Ascending aorta (tissue), 2 donors: Measurements from ENCODE around the gene PCBP4. TPM values are rescaled to one million over a fixed set of nuclear protein-coding genes. Genes with fewer than 3 reads are reported as not detected.
A peak's percentile ranks its signal among the peaks of the same experiment; 100 is the strongest.
"Not testable (repeated sequence)": the region's sequence is repeated elsewhere in the genome, so short reads cannot be mapped to it uniquely, and the experiment has no call there.

Experiments
- DNase-seq, 2 donors: peaks; one replicate each; pipeline ENCODE4 v3.0.0-alpha.2; 2019; ENCODE audit warnings: low spot score in 2 of 2
- H3K27ac ChIP-seq, 2 donors: fragments of 200-600 bp; sonication (generic); one replicate each; pipeline ENCODE4 v1.5.1; 2016 to 2017; ENCODE audit warnings: mild to moderate bottlenecking in 1 of 2
- H3K27me3 ChIP-seq: fragments of 200-600 bp; sonication (generic); one replicate; pipeline ENCODE4 v1.5.1; 2017
- H3K36me3 ChIP-seq, 2 donors: fragments of 200-600 bp; sonication (generic); one replicate each; pipeline ENCODE4 v1.5.1; 2016
- H3K4me1 ChIP-seq, 2 donors: fragments of 200-600 bp; sonication (generic); one replicate each; pipeline ENCODE4 v1.5.1; 2016 to 2017; ENCODE audit warnings: mild to moderate bottlenecking in 1 of 2
- H3K4me3 ChIP-seq, 2 donors: fragments of 200-600 bp; sonication (generic); one replicate each; pipeline ENCODE4 v1.5.1; 2016 to 2017; ENCODE audit warnings: mild to moderate bottlenecking in 1 of 2
- H3K9me3 ChIP-seq, 2 donors: fragments of 200-600 bp; sonication (generic); one replicate each; pipeline ENCODE4 v1.5.1; 2016
- CTCF ChIP-seq, 3 experiments: fragments of 200-600 bp in 2 of 3; fragments of 450-650 bp in 1 of 3; sonication (generic) in 2 of 3; IDR thresholded peaks; one replicate each; pipeline ENCODE4 v1.5.1; 2016 to 2019; ENCODE audit warnings: antibody characterized with exemption in 3 of 3, mild to moderate bottlenecking in 1 of 3, moderate library complexity in 1 of 3
- intact Hi-C: fragments of 100-400 bp; cut with DNase I; formaldehyde crosslinking; loops from one replicate; pipeline ENCODE4 v1.15.1; 2023
- total RNA-seq: library from RNA; depleted of rRNA; stranded (reverse); fragments of >200 nt; gene quantifications from one replicate; pipeline ENCODE4 v1.1.0, GENCODE V29; 2016

The PCBP4 gene
- total RNA-seq, 1 donor from 2014 or later, result 256 TPM

GRCh38 chr3:51994530-51994929 is 27.3 kb upstream of the PCBP4 start:
- peaks cover 4 to 34% of the 10 kb centered on the region in 2 donors for H3K36me3 ChIP-seq
- H3K4me3 ChIP-seq, result peak overlapping the region; percentile 61 to 93
- peaks cover 10 to 13% of the 10 kb centered on the region in 2 donors for H3K4me1 ChIP-seq
- DNase-seq, result no peak
- TF ChIP-seq CTCF (IDR thresholded peaks at IDR 0.05), result no peak
- H3K27me3 ChIP-seq, result no peaks in the 10 kb centered on the region
- H3K27ac ChIP-seq, result peak overlapping the region; percentile 85 to 93
- no peaks in the 10 kb centered on the region for H3K9me3 ChIP-seq
- intact Hi-C loops, result no loop called here

GRCh38 chr3:51993657-51994056 is 26.4 kb upstream of the PCBP4 start:
- H3K4me3 ChIP-seq, H3K9me3 ChIP-seq, H3K27me3 ChIP-seq, H3K27ac ChIP-seq, DNase-seq, intact Hi-C loops: not testable (repeated sequence)
- H3K4me1 ChIP-seq, result peaks cover 12 to 20% of the 10 kb centered on the region in 2 donors
- peaks cover 4 to 34% of the 10 kb centered on the region in 2 donors for H3K36me3 ChIP-seq

- Histone ChIP-seq H3K9me3 (no peaks in the 10 kb centered on the region), H3K27ac (no peak overlapping the region), H3K36me3 (peaks cover 4 to 34% of the 10 kb centered on the region in 2 donors), H3K4me1 (peaks cover 12 to 20% of the 10 kb centered on the region in 2 donors), H3K27me3 (no peaks in the 10 kb centered on the region), H3K4me3 (no peak overlapping the region)
- no peak for DNase-seq
- intact Hi-C loops, result no loop called here
- TF ChIP-seq CTCF (IDR thresholded peaks at IDR 0.05), result no peak
Observed at GRCh38 chr3:51992017-51992682, 24.9 kb upstream of the PCBP4 start.

- intact Hi-C loops, H3K4me3 ChIP-seq, H3K27me3 ChIP-seq, DNase-seq, H3K9me3 ChIP-seq: not testable (repeated sequence)
- Histone ChIP-seq H3K27ac (peak overlapping the region; percentile 61 to 73), H3K4me1 (peaks cover 12 to 20% of the 10 kb centered on the region in 2 donors), H3K36me3 (peaks cover 4 to 34% of the 10 kb centered on the region in 2 donors)
Observed at GRCh38 chr3:51990501-51990971, 23.3 kb upstream of the PCBP4 start.

GRCh38 chr3:51988286-51989146 is 21.3 kb upstream of the PCBP4 start:
- no peak for TF ChIP-seq CTCF (IDR thresholded peaks at IDR 0.05)
- no peaks in the 10 kb centered on the region for H3K9me3 ChIP-seq
- intact Hi-C loops, result no loop called here
- peaks cover 2 to 20% of the 10 kb centered on the region in 2 donors for H3K36me3 ChIP-seq
- H3K27ac ChIP-seq, result peak overlapping the region; percentile 61 to 73
- no peak for DNase-seq
- H3K27me3 ChIP-seq, result no peaks in the 10 kb centered on the region
- H3K4me3 ChIP-seq, result no peak overlapping the region
- peaks cover 8 to 21% of the 10 kb centered on the region in 2 donors for H3K4me1 ChIP-seq

- H3K4me3 ChIP-seq, result no peak overlapping the region
- TF ChIP-seq CTCF (IDR thresholded peaks at IDR 0.05), result no peak
- H3K4me1 ChIP-seq, result peaks cover 12 to 26% of the 10 kb centered on the region in 2 donors
- intact Hi-C loops, result no loop called here
- H3K27ac ChIP-seq, result no peak overlapping the region
- DNase-seq, result no peak
- H3K36me3 ChIP-seq, result peaks cover 0 to 12% of the 10 kb centered on the region in 2 donors
- no peaks in the 10 kb centered on the region for H3K27me3 ChIP-seq
- H3K9me3 ChIP-seq, result no peaks in the 10 kb centered on the region
Observed at GRCh38 chr3:51987568-51987967, 20.3 kb upstream of the PCBP4 start.
